ENCODE measurements around the gene AQP12A. TPM values are rescaled to one million over a fixed set of nuclear protein-coding genes. Genes with fewer than 3 reads are reported as not detected.

Gene AQP12A
- total RNA-seq, 1 donor from 2014 or later: not detected

GRCh38 chr2:240722376-240722775, 30.7 kb downstream of the AQP12A start:
- no peak for DNase-seq (ENCODE audit: low spot score)

GRCh38 chr2:240722796-240723735, 31.4 kb downstream of the AQP12A start:
- DNase-seq (ENCODE audit: low spot score): no peak

- no peak for DNase-seq (ENCODE audit: low spot score)
Observed at GRCh38 chr2:240723851-240724250, 32.2 kb downstream of the AQP12A start.

- no peak for DNase-seq (ENCODE audit: low spot score)
Observed at GRCh38 chr2:240724431-240724830, 32.8 kb downstream of the AQP12A start.

- no peak for DNase-seq (ENCODE audit: low spot score)
Observed at GRCh38 chr2:240725266-240725665, 33.6 kb downstream of the AQP12A start.

GRCh38 chr2:240725671-240726070, 34.0 kb downstream of the AQP12A start:
- no peak for DNase-seq (ENCODE audit: low spot score)

GRCh38 chr2:240726876-240727275, 35.2 kb downstream of the AQP12A start:
- DNase-seq (ENCODE audit: low spot score): no peak

- DNase-seq (ENCODE audit: low spot score): no peak
Observed at GRCh38 chr2:240727439-240727838, 35.8 kb downstream of the AQP12A start.

GRCh38 chr2:240727913-240728312, 36.2 kb downstream of the AQP12A start:
- no peak for DNase-seq (ENCODE audit: low spot score)

GRCh38 chr2:240728361-240728760, 36.7 kb downstream of the AQP12A start:
- no peak for DNase-seq (ENCODE audit: low spot score)

GRCh38 chr2:240728827-240729226, 37.2 kb downstream of the AQP12A start:
- peak; percentile 14 for DNase-seq (ENCODE audit: low spot score)

GRCh38 chr2:240730501-240731177, 39.0 kb downstream of the AQP12A start:
- DNase-seq (ENCODE audit: low spot score): peak; percentile 12

- DNase-seq (ENCODE audit: low spot score): no peak
Observed at GRCh38 chr2:240731178-240731545, 39.5 kb downstream of the AQP12A start.

GRCh38 chr2:240732184-240732583, 40.5 kb downstream of the AQP12A start:
- DNase-seq (ENCODE audit: low spot score): no peak

- no peak for DNase-seq (ENCODE audit: low spot score)
Observed at GRCh38 chr2:240732911-240733622, 41.4 kb downstream of the AQP12A start.

- no peak for DNase-seq (ENCODE audit: low spot score)
Observed at GRCh38 chr2:240733803-240734495, 42.3 kb downstream of the AQP12A start.

GRCh38 chr2:240734756-240735155, 43.1 kb downstream of the AQP12A start:
- no peak for DNase-seq (ENCODE audit: low spot score)

- no peak for DNase-seq (ENCODE audit: low spot score)
Observed at GRCh38 chr2:240735476-240735875, 43.8 kb downstream of the AQP12A start.

GRCh38 chr2:240736281-240737250, 44.9 kb downstream of the AQP12A start:
- DNase-seq (ENCODE audit: low spot score): no peak

GRCh38 chr2:240737512-240737911, 45.8 kb downstream of the AQP12A start:
- DNase-seq (ENCODE audit: low spot score): peak; percentile 71
